HG03135 (cell line): ENCODE results near the gene MARK4.

Experiments used
- ATAC-seq: cut with Tn5 transposase; IDR thresholded peaks from one replicate; pipeline ENCODE4 v1.9.1; 2021; ENCODE audit warnings: mild to moderate bottlenecking, moderate library complexity; ENCODE audit not compliant: unreplicated experiment

MARK4 gene

GRCh38 chr19:45271098-45271734, 20.1 kb downstream of the MARK4 start:
- no peak for ATAC-seq

- no peak for ATAC-seq
Measured at GRCh38 chr19:45271735-45272108, 20.7 kb downstream of the MARK4 start.

GRCh38 chr19:45273521-45273855, 22.4 kb downstream of the MARK4 start:
- ATAC-seq: no peak

- no peak for ATAC-seq
Measured at GRCh38 chr19:45275370-45275971, 24.4 kb downstream of the MARK4 start.

- ATAC-seq: no peak
Measured at GRCh38 chr19:45276284-45276687, 25.2 kb downstream of the MARK4 start.

GRCh38 chr19:45278087-45278486, 27.0 kb downstream of the MARK4 start:
- no peak for ATAC-seq

- no peak for ATAC-seq
Measured at GRCh38 chr19:45279587-45280192, 28.6 kb downstream of the MARK4 start.

GRCh38 chr19:45280471-45280961, 29.4 kb downstream of the MARK4 start:
- ATAC-seq: no peak

GRCh38 chr19:45283443-45284033, 32.5 kb downstream of the MARK4 start:
- no peak for ATAC-seq

GRCh38 chr19:45290381-45290931, 39.4 kb downstream of the MARK4 start:
- ATAC-seq: no peak

- no peak for ATAC-seq
Measured at GRCh38 chr19:45291834-45292233, 40.8 kb downstream of the MARK4 start.

GRCh38 chr19:45293682-45294081, 42.6 kb downstream of the MARK4 start:
- ATAC-seq: no peak

- ATAC-seq: no peak
Measured at GRCh38 chr19:45294291-45295029, 43.4 kb downstream of the MARK4 start.

- ATAC-seq: no peak
Measured at GRCh38 chr19:45295873-45296272, 44.8 kb downstream of the MARK4 start.

GRCh38 chr19:45296355-45296754, 45.3 kb downstream of the MARK4 start:
- no peak for ATAC-seq

GRCh38 chr19:45297674-45298073, 46.6 kb downstream of the MARK4 start:
- ATAC-seq: no peak

- ATAC-seq: no peak
Measured at GRCh38 chr19:45298264-45298663, 47.2 kb downstream of the MARK4 start.

- no peak for ATAC-seq
Measured at GRCh38 chr19:45299719-45300118, 48.6 kb downstream of the MARK4 start.

- no peak for ATAC-seq
Measured at GRCh38 chr19:45302416-45302815, 51.3 kb downstream of the MARK4 start.

- ATAC-seq: no peak
Measured at GRCh38 chr19:45303269-45304060, 52.4 kb downstream of the MARK4 start.
